Chondrocyte (in vitro differentiated cells): ENCODE data around the gene BMF. TPM values are rescaled to one million over a fixed set of nuclear protein-coding genes. Genes with fewer than 3 reads are reported as not detected.

ENCODE experiments used
- DNase-seq: peaks from one replicate; pipeline ENCODE4 v3.0.0; 2021; ENCODE audit warnings: mixed read lengths, low spot score
- H3K27ac Mint-ChIP-seq: one replicate; pipeline ENCODE4 v1.8.0; 2021; ENCODE audit warnings: mild to moderate bottlenecking, moderate library complexity, mixed read lengths; ENCODE audit not compliant: unreplicated experiment
- H3K27me3 Mint-ChIP-seq: 2 replicates; pipeline ENCODE4 v1.8.0; 2021; ENCODE audit warnings: low read depth, mixed read lengths
- H3K36me3 Mint-ChIP-seq: 2 replicates; pipeline ENCODE4 v1.8.0; 2021; ENCODE audit warnings: low read depth, mixed read lengths
- H3K4me1 Mint-ChIP-seq: 2 replicates; pipeline ENCODE4 v1.8.0; 2021; ENCODE audit warnings: low read depth, mild to moderate bottlenecking, mixed read lengths
- H3K4me3 Mint-ChIP-seq: one replicate; pipeline ENCODE4 v1.8.0; 2021; ENCODE audit warnings: mild to moderate bottlenecking, moderate library complexity, mixed read lengths; ENCODE audit not compliant: unreplicated experiment
- H3K9me3 Mint-ChIP-seq: 2 replicates; pipeline ENCODE4 v1.8.0; 2021; ENCODE audit warnings: low read depth, mixed read lengths
- CTCF ChIP-seq: fragments of 200-600 bp; sonication (generic); IDR thresholded peaks from 2 replicates; pipeline ENCODE4 v1.5.0; 2021; ENCODE audit warnings: antibody characterized with exemption, mild to moderate bottlenecking, moderate library complexity
- total RNA-seq: library from RNA; stranded (reverse); gene quantifications from 3 replicates; pipeline ENCODE4 v1.2.1, GENCODE V29; 2021

The BMF gene
- total RNA-seq, 1 donor from 2014 or later: 17.9 TPM

- peaks cover 36% of the 10 kb centered on the region for H3K4me1 Mint-ChIP-seq
- peaks cover 1% of the 10 kb centered on the region for H3K36me3 Mint-ChIP-seq
- H3K4me3 Mint-ChIP-seq: no peak overlapping the region
- no peak for DNase-seq
- no peak overlapping the region for H3K27ac Mint-ChIP-seq
- TF ChIP-seq CTCF: no peak
- H3K9me3 Mint-ChIP-seq: no peaks in the 10 kb centered on the region
- no peaks in the 10 kb centered on the region for H3K27me3 Mint-ChIP-seq
Observed at GRCh38 chr15:40054605-40054854, 54.1 kb downstream of the BMF start.

GRCh38 chr15:40053831-40054604, 54.7 kb downstream of the BMF start:
- Mint-ChIP-seq H3K4me1 (peaks cover 36% of the 10 kb centered on the region), H3K9me3 (no peaks in the 10 kb centered on the region)
- DNase-seq: no peak

GRCh38 chr15:40053079-40053830, 55.4 kb downstream of the BMF start:
- H3K27me3 Mint-ChIP-seq: no peaks in the 10 kb centered on the region
- peaks cover 1% of the 10 kb centered on the region for H3K36me3 Mint-ChIP-seq
- H3K4me3 Mint-ChIP-seq: no peak overlapping the region
- H3K27ac Mint-ChIP-seq: no peak overlapping the region
- TF ChIP-seq CTCF: peak; percentile 63
- no peak for DNase-seq
- no peaks in the 10 kb centered on the region for H3K9me3 Mint-ChIP-seq
- H3K4me1 Mint-ChIP-seq: peaks cover 33% of the 10 kb centered on the region

More at GRCh38 chr15:40053831-40054604, 54.7 kb downstream of the BMF start:
- Mint-ChIP-seq H3K4me3 (no peak overlapping the region), H3K27me3 (no peaks in the 10 kb centered on the region), H3K27ac (no peak overlapping the region), H3K36me3 (peaks cover 1% of the 10 kb centered on the region)
- TF ChIP-seq CTCF: no peak

- H3K9me3 Mint-ChIP-seq: no peaks in the 10 kb centered on the region
Observed at GRCh38 chr15:40052604-40053003, 56.1 kb downstream of the BMF start.

More at GRCh38 chr15:40052604-40053003, 56.1 kb downstream of the BMF start:
- Mint-ChIP-seq H3K27me3 (no peaks in the 10 kb centered on the region), H3K4me1 (peaks cover 38% of the 10 kb centered on the region), H3K27ac (no peak overlapping the region), H3K4me3 (no peak overlapping the region), H3K36me3 (peaks cover under 1% of the 10 kb centered on the region)
- DNase-seq: no peak
- TF ChIP-seq CTCF: no peak
